Skin of body (tissue), 2 donors: ENCODE data around the gene TUBGCP2. TPM values are rescaled to one million over a fixed set of nuclear protein-coding genes. Genes with fewer than 3 reads are reported as not detected.

Experiments used
- DNase-seq: peaks from one replicate; lab custom pipeline; 2025; lab: John Stamatoyannopoulos, UW
- total RNA-seq: library from RNA; depleted of rRNA; stranded (reverse); fragments of >200 nt; gene quantifications from one replicate; pipeline ENCODE4 v1.2.3, GENCODE V29; 2014

TUBGCP2 gene
- total RNA-seq, 1 donor from 2014 or later = 29.1 TPM

- DNase-seq = no peak
These were observed 34.9 kb upstream of the TUBGCP2 start for GRCh38 chr10:133343558-133343957.

DNA sequence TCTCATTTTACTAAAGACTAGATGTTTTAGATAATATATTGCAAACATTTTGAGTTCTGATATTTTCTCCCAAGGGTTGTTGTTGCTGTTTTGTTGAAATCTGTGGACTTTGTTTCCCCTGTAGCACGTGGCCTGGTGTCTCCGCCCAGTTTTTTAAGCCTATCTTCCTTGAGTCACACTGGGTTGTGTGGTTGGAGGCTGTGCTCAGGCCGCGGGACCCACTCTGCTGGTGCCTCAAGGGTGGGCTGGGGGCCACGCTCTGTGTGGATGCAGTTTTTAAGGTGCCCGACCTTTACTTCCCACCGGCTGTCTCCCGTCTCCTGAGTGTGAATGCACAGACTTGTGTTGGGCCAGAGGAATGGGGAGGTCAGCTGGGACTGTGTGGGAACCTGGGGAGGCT, 34.3 kb upstream of the TUBGCP2 start:
- DNase-seq = no peak

DNA sequence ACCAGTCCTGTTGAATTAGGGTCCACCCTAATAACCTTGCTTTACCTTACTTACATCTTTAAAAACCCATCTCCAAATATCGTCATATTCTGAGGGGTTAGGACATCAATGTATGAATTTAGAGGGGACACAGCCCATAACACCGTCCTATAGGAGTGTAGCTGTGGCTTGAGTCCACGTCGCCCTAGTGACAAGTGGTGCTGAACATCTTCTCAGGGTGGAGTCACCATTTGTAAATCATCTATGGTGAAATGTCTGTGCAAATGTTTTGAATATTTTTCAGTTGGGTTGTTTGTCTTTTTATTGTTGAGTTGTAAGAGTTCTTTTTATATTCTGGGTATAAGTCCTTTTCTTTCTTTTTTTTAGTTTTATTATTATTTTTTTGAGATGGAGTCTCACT, 33.3 kb upstream of the TUBGCP2 start:
- DNase-seq = no peak

DNA sequence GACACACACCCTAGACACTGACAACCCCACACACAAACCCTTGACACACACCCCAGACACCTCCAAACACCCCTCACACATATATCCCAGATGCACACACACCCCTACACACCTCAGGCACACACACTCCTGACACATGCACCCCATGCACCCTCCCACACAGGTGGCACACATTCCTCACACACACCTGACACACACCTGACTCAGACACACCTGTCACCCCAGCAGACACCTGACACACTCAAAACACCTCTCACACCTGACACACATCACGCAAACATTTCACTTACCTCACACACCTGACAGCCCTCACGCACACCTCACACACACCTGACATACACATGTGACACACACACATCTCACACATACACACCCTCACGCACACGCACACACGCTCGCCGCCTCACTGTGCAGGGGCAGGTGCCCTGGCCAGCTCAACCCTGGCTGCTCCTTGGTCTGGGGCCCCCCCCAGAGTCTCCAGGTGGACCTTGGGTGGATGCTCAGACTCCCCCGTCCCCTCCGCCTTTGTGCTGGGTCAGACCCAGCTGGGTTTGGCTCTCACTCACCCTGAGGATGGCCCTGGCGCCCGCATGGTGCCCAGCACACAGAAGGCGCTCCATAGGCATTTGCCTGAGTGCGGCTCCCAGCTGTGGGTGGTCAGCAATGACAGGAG, 31.2 kb upstream of the TUBGCP2 start:
- DNase-seq = no peak

DNA sequence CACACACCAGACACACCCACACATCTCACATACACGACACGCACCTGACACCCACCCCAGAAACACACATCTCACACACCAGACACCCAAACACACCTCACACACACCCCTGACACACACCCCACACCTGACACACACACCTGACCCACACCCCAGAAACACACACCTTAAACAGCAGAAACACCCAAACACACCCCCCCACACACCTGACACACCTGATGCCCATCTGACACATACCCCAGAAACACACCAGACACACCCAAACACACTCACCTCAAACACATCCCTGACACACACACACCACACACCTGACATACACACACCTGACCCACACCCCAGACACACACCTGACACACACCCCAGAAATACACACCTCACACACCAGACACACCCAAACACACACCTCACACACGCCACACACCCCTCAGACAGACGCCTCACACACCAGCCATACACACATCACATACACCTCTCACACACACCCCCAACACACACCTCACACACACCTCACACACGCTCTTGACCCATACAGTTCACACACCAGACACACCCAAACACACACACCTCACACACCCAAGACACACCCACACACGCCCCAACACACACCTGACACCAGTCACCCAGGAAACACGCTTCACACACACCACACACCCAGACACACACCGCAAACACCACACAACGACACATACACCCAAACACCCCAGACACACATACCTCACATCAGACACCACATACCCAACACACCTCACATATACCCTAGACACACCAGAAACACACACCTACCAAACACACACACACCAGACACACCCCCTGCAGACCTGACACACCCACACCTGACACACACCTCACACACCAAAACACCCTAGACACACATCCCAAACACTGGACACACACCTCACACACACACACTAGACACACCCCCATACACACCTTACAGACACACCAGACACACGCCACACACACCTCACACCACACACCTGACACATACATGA, 29.7 kb upstream of the TUBGCP2 start:
- DNase-seq = no peak

DNA sequence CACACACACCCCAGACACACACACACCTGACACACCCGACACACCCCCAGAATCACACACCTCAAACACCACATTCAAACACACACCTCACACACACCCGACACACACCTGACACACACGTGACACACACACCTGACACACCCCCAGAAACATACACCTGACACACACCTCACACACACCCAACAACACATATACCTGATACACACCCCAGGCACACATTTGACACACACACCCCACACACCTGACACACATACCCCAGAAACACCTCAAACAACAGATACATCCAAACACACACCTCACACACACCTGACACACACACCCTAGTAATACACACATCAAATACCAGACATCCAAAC, 28.7 kb upstream of the TUBGCP2 start:
- no peak for DNase-seq

GRCh38 chr10:133336577-133337369, 28.1 kb upstream of the TUBGCP2 start, which contains the start of gene CALY:
Gene CALY, minus strand, starts transcription at chr10:133336896. Its CDS starts 7,907 bp downstream, at chr10:133328989.
- no peak for DNase-seq

- DNase-seq = no peak
These were observed 27.5 kb upstream of the TUBGCP2 start for GRCh38 chr10:133336118-133336576.

GRCh38 chr10:133335246-133336117, 26.8 kb upstream of the TUBGCP2 start:
- DNase-seq = no peak

DNA sequence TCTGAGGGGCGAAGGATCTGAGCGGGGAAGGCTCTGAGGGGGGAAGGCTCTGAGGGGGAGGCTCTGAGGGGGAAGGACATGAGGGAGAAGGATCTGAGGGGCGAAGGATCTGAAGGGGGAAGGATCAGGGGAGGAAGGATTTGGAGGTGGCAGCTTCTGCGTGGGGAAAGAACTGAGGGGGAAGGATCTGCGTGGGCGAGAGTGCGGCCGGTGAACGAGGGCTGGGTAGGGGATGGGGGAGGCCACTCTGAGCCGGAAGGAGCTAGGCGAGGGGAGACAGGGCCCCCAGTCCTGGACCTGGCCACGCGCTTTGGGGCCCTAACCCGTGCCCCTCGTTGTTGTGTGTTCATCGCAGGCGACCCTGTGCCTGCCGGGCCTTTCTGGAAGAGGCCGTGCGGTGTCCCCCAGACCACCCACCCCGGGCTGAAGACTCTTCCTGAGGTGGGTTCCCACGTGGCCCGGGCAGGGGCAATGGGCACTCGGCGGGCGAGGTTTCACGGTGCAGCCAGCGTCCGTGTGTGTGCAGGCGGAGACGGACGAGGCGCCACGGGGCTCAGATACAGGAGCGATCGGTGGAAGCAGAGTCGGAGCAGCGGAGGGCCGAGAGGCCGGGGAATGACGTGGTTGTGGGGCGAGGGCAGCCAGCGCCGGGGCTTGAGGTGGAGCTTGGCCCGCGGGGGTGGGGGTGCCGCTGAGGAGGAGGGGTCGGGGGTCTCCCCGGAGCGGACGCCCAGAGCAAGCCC, 26.0 kb upstream of the TUBGCP2 start:
- DNase-seq = no peak

GRCh38 chr10:133332936-133333699, 24.4 kb upstream of the TUBGCP2 start:
- DNase-seq = no peak

DNA sequence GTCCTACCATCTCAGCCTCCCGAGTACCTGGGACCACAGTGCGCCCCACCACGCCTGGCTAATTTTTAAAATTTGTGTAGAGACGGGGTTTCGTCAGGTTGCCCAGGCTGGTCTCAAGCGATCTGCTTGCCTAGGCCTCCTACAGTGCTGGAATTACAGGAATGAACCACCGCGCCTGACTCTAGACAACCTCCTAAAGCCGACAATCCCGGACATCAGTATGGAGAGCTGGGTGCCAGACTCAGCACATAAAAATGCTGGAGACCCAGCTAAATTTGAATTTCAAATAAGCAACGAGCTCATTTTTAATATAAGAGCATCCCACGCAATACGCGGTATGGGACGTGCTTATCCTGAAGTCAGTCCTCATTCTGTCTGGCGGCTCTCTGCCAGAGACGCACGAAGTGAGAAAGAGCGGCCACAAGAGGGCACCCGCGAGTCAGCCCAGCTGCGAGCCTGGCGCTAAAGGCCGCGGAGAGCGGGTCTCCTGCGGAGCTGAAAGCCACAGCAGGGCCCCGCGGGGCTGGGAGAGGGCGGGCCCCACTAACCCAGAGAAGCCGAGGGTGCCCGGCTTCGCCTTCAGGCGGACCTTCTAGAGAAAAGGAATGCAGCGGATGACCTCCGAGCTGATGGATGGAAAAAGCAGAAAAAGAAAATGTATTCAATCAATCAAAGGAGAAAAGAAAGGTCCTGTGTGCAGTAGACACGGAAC, 21.0 kb upstream of the TUBGCP2 start:
- DNase-seq = peak; percentile 58

- DNase-seq = no peak
These were observed 20.0 kb upstream of the TUBGCP2 start for GRCh38 chr10:133328358-133329343.

- no peak for DNase-seq
These were observed 19.1 kb upstream of the TUBGCP2 start for GRCh38 chr10:133327651-133328357.

DNA sequence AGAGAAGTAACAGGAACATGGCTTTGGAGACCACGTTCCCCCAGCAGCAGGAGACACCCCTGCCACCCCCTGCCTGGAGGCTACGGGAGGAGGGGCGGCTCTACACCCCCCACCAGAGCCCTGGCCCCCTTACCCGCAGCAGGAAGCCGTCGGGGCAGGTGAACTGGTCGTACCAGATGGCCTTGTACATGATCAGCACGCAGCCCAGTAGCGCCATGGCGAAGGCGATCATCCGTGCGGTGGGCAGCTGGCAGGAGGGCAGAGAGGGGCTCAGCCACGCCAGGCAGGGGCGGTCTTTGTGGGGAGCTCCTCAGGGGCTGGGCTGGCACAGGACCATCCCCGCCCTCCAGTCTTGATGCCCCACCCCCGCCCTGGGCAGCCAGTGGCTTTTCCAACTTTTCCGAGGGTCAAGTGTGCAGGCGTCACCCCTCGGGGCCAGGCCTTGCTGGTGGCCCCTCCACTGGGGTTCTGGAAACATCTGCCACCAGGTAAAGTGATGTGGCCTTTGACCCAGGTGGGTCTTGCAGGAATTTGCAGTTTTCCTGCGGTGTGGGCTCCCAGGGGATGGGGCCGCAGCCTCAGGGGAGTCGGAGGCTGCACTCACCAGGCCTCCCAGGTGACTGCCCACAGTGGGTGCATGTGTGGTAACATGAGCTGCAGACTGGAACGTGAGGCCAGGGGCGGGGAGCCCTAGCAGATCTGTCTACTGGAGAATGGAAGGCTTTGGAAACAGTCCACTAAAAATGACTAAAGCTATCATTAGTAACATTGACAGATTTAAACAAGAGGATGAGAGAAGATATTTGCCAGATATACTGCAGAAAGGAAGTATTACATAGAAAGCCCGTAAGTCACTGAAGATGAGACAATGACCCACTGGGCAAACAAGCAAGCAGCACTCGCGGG, 18.3 kb upstream of the TUBGCP2 start:
- DNase-seq = no peak

- DNase-seq = no peak
These were observed 17.5 kb upstream of the TUBGCP2 start for GRCh38 chr10:133326223-133326551.
